Activated CD4-positive, alpha-beta T cell treated with anti-CD3 and anti-CD28 coated beads, Interleukin-2, amount 50 U/mL, for 16 hours (primary cell): ENCODE data around the gene CNST.
A peak's percentile ranks its signal among the peaks of the same experiment; 100 is the strongest.

ENCODE experiments used
- DNase-seq: peaks from one replicate; pipeline ENCODE4 v3.0.0-alpha.2; 2020

The CNST gene, protein sequence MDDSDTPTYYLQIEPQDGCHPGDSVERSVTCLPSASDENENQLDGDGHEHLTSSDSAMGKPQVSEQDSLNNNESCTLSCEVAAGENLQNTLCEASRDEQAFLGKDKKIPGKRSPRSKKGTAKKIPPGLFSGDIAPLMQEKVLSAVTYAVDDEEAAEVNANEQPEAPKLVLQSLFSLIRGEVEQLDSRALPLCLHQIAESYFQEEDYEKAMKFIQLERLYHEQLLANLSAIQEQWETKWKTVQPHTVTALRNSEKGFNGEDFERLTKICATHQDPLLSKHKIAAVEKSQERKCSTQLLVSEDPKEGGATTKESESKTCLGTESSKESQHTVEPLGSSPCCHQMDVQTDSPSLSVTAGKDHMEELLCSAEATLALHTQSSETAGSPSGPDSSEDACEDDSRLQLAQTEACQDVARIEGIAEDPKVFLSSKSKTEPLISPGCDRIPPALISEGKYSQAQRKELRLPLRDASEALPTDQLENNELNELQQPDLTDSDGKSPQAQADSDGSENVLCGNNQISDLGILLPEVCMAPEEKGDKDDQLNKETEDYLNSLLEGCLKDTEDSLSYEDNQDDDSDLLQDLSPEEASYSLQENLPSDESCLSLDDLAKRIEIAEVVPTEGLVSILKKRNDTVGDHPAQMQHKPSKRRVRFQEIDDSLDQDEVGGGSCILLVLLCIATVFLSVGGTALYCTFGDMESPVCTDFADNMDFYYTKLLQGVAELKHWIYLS

DNA sequence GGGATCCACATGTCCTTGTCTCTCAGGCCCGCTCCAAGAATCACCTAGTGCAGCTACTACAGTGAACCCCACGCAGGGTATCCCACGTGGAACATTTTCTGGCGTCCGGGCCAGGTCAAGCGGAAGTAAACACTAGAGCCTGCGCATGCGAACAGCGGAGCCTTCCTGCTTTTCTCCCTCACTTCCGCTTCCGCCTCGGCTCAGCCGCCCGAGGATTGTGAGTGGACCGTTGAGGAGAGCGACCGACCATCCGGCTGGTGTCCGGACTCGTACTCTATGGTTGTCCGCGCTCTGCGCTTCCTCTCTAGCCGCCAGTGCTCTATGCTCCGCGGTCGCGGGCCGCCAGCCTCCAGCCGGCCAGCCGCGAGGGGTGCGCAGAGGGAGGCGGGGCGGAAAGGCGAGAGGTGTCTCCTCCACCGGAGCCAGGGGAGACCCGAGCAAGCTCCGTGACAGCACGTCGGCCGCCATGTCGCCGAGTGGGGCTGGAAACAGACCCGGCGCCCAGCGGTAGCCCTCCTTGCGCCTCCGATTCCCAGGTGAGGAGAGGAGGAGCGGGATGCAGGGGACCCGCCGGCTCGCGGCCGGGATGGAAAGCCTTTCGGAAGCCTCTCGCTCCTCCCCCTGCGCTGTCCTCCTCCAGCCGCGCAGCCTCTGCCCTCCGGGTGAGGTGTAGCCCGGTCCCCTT is at the start of gene CNST, which contains the start of gene TFB2M:
TSS of gene CNST (plus strand) at position 329 of the 685 bp plus-strand sequence. CDS start 25,107 bp downstream, outside the sequence.
TSS of gene TFB2M (minus strand) at position 134 of the 685 bp plus-strand sequence. CDS start at position 11, 123 bp downstream.
- peak; percentile 99 for DNase-seq

DNA sequence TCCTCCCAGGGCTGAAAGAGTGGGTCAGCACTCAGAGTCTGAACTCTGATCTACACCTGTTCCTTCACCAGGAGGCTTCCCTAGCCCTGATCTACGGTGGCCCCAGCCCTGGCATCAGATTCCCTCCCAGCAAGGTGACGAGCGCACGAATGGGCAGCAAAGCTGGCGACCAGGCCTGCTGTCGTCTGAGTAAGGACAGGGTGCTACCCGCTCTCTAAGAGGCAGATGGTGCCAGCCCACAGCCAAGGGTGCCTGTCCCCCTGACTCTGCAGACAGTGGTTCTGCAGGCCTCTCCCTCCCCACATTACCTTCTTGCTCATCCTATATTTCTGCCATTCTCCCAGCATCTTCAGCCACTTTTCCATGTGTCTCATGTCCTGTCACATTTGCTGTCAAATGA is 48.9 kb upstream of the CNST start:
- no peak for DNase-seq

DNA sequence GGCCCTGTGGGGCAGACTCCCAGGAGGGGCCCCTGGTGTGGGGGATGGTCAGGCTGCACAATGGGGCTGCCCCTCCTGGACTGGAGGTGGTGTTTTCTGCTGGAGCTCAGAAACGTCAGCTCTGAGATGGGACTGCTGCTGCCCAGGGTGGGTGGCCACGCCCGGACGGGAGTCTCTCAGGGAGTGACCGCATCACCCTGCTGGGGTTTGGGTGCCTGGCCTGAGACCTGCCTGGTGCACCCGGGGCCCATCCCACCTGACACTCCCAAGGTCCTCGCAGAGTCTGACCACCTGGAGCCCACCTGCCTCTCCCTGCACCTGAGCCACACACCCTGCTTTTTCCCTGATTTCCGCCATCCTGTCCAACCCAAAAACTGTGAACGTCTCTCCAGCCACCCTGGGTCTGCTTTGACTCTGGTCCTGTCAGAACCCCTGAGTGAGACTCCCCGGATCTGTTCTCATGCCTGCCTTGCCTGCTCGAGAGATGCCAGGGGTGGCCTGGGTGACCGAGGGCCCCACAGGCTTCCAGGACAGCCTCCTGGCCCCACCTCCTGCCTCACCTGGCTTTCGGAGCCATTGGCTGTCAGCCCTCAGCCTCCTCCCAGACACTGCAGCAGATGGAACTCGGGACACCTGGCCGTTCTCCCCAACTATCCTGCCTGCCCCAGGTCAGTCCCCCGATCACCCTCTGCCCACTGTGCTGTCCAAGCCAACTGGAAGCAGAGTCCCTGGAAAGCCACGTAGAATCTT is 47.6 kb upstream of the CNST start:
- DNase-seq = no peak

DNA sequence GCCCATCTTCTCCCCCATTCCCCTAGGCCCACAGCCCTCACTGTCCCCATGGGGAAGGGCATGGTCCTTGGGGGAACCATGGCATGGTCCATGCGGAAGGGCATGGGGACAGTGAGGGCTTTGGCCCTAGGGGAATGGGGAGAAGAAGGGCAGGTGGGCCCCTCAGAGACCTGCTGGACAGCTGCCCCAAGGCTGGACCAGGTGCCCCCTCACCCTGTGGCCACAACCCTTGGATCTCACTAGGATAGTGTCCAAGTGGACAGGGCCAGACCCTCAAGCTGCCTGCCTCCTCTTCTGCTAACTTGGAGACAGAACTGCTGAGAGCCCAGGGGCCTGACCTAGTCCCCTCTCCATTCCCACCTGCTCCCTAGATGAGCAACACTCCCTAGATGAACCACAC is 46.7 kb upstream of the CNST start:
- no peak for DNase-seq

DNA sequence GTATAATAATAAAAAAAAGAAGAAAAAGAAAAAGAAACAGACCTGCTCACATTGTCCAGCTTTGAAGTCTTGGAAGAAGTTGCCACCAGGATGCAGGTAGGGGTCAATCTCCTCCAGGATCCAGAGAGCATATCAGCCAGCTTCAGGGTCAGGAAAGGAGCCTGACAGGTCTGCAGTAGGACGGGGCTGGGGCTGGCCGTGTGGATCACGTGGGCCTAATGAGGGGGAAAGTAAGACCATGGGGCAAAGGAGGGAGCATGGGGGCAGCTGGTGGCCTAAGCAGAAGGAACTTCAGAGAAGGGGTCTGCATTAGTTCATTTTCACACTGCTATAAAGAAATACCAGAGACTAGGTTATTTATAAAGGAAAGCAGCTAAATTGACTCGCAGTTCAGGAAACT is 39.9 kb upstream of the CNST start:
- DNase-seq = no peak

DNA sequence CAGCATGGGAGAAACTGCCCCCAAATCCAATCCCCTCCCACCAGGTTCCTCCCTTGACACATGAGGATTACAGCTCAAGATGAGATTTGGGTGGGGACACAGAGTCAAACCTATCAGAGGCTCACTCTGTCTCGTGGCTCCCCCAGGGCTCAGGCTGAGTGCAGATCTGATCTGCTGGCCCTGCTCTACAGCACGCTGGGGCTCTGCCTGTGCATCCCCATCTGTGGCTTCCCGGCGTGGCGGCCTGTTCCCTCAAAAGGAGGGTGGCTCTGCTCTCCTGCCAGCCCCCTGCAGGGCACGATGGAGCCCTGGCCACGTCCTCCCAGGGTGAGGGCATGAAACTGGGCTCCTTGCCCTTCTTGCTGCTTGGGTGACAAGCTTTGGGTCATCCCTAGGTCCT is 39.3 kb upstream of the CNST start:
- DNase-seq = no peak

DNA sequence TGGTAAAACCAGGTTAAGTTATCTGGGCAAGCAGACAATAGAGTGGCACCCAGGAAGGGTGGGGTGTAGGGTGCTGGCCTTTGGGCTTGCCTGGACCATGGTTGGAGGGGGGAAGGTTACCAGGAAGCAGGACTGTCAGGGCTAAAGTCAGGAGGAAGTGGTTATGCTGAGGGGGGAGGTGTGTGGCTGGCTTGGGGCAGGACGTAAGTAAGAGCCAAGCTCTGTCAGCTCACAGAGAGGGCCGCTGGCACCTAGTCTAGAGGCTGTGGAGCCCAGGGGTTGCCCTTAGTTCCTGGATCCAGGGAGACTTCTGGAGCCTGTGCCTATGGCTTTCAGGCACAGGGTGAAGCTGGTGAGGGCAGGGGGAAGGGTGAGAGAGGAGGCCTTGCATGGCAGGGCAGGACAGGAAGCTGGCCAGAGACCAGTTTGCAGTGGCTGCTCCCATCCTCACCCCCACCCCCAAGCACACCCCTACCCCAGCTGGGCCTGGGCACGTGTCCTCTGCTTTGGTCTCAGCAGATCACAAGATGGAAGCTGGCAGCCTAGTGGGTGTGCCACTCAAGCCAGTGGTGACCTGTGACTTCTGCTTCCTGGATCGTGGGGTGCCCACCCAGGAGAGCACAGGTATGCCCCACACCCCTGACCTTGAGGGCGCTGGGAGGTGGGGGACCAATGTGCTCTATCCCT is 38.7 kb upstream of the CNST start:
- DNase-seq = no peak

DNA sequence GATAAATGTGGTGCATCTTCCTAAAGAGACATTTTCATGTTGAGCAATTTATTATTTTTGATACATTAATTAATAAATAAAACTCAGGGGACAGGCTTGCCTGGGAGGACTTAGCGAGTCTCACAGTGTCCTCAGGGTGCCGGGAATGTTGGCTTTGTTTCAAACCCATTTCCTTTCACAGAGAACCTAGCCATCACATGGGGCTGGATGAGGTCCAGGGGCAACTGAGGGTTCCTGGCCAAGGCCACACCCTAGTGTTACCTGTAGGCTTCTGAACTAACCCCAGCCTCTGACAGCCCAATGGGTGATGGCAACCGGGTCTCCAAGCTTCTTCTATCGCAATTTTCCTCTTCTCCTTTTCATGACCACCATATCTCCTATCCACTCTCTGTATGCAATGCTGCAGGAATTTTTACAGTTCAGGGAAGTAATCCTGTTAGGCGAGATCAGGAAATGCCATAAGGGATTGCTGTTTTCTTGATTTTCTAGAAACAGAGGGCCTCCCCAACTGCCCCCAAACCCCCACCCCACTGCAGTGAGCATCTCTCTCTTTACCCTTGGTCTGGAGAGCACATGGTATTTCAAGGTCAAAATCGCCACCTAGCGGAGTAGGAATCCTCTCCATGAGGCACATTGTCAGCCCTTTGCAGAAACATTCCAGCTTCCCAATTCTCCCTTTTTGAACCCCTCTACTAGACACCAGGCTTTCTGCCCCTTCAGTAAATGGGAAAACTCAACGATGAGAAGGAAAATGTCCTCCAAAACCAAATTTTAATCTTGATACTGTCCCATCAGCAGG is 37.1 kb upstream of the CNST start:
- DNase-seq = no peak

DNA sequence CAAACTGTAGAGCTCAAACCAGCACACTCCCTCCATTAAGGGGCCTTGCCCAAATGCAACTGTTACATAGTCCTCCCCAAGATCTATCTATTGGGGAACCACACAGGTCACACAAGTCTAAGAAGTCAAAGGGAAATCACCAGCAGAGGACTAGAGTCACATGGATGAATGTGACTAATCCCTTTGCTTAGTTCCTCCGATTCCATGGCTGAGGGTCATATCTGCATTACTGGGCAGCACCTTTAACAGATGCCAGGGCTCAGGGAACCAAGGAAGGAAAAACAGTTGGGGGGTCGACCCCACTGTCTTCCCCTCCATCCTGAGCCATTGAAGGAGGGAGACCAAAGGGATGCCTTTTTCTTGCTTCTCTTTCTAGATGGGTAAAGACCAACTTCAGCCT is 35.8 kb upstream of the CNST start:
- no peak for DNase-seq

DNA sequence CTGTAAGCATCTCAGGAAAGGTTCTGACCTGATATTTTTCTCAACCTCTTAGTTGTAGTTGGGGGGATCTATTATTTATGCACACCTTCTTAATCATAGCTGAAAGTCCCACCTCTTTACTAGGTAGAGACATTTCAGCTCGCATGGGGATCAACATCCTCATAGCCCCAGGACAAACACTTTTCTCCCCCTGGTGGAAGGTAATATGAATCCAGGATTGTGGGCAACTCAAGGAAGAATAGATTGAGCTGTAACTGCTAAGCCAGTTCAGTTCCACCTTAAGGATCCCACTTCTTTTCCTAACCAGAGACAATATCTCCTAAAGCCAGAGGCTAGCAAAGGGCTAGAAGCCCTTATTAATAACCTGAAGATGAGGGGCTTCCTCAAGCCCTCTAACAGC is 33.7 kb upstream of the CNST start:
- DNase-seq = no peak

DNA sequence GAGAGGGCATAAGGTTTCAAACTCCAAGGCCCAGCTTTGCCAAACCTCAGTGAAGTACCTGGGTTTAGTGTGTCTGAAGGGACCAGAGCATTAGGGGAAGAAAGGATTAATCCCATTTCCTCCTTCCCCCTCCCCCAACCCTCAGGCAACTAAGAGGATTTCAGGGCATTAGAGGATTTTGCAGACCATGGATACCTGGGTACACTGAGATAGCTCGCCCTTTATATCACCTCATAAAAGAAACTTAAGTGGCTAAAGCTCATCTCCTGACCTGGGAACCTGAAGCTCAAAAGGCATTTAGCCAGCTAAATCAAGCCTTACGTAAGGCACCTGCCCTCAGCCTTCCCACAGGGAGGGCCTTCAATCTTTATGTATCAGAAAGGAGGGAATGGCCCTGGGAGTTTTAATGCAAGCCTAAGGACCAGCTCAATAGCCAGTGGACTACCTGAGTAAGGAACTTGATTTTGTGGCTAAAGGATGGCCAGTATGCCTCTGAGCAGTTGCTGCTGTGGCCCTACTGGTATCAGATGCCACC is 32.8 kb upstream of the CNST start:
- DNase-seq = no peak

DNA sequence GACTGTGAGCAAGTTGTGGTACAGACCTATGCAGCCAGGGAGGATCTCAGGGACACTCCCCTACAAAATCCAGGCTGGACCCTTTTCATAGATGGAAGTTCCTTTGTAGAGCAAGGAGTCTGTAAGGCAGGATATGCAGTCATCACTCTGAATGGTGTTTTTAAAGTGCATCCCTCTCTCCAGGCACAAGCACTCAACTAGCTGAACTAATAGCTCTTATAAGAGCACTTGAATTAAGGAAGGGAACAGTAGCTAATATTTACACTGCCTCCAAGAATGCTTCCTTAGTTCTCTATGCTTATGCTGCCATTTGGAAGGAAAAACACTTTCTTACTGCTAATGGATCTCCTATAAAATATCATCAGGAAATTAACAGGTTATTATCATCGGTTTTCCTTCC is 32.1 kb upstream of the CNST start:
- no peak for DNase-seq

DNA sequence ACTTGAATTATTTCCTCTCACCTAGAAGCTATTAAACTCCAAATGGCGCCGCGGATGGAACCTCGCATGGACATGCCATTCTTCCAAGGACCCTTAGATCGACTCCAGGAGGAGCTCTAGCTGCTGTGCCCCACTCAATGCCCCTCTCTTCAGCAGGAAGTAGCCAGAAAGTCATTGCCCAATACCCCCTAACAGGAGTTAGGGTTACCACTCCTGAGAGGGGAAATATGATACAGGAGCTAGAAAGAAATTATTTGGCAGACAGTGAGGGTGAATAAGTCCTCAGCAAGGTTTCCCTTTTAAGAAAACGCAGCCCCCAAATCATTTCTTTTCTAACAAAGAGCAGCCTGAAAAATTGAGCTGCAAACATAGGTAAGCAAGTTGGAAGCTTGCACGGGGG is 28.8 kb upstream of the CNST start:
- DNase-seq = no peak

DNA sequence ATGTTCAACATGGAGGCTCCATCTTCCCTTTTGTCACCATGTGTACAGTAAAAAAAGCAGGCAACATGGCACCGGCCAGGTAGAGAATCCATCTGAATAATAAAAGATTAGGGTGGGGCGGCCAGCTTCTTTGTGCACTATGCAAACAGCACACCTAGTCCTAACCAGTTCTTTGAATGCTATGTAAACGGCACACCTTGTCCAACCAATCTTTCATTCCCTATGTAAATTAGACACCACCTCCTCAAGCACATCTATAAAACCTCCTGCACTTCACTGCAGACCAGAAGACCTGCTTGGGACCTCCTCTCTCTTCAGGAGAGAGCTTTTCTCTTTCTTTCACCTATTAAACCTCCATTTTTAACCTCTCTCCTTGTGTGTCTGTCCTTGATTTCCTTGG is 28.4 kb upstream of the CNST start:
- DNase-seq = no peak

DNA sequence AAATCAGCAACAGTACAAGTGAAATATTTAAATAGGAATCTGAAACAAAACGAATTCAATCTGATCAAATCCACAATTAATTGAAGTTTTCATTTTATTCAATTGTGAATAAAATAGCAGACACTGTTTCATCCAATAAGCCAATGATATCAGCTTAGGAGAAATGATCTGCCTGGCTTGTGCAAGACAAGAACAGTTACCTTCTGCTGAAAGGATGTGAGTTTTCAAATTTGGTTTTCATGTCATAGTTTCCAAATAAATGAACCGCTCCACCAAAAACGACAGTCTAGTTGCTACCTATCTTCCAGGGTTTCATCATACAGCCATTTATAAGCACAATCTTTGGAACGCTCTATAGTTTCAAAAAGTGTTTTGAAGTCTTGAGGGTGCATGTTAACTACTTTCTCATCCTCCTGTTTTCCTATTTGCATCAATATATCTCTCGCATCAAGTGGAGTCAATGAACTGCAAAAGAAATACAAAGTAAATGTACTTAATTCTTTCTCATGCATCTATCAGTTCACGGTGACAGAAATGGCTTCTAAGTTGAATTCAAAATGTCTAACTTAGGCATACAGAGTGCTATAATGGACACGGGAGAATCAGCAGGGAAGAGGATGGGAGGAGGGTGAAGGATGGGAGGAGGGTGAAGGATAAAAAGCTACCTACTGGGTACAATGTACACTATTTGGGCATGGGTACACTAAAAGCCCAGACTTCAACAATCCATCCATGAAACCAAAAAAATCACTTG is 25.3 kb upstream of the CNST start:
- no peak for DNase-seq

DNA sequence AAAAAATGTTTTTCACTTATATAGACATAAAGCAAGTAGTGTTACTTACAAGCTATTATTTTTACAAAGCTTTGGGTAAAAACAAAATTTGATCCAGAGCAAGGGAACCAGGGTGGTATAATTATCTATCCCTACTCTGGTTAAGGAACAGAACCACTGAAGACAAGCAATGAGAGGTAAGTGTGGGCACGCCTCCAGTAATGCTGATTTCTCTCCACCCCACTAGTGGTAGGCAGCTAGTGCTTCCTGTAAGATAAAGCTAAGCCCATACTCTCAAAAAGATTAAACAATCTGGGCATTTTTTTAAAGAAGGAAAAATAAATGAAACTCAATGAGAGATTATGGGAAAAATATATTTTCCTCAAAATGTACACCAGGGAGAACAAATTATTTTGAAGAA is 22.3 kb upstream of the CNST start:
- DNase-seq = no peak

DNA sequence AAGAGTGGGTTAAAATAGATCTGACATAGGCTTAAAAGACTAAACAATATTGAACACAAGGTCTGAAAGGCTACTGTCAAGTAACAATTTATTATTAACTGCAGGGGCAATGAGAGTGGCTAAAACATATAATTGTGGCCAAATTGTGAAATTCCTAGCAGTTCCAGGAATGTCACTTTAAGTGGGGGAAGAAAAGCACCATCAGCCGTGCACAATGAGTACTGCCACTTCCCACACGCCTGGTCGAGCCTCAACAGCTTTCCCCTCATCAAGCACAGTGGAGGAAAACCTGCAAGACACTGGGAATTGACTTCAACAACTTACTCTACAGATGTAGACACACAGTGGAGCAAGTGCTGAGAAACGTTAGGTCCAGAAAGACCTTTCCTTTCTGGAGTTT is 16.6 kb upstream of the CNST start:
- DNase-seq = no peak

DNA sequence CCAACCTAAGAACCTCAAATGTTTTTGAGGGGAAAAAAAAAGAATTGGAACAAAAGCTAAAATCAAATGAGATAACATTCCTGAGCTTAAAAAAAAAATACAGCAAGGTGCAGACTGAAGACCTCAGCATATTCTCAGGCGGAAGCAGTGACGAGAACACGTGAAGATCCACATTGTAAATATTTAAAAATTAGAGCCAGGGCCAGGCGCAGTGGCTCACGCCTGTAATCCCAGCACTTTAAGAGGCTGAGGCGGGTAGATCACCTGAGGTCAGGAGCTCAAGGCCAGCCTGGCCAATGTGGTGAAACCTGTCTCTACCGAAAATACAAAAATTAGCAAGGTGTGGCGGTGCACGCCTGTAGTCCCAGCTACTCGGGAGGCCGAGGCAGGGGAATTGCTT is 15.9 kb upstream of the CNST start:
- DNase-seq = no peak

DNA sequence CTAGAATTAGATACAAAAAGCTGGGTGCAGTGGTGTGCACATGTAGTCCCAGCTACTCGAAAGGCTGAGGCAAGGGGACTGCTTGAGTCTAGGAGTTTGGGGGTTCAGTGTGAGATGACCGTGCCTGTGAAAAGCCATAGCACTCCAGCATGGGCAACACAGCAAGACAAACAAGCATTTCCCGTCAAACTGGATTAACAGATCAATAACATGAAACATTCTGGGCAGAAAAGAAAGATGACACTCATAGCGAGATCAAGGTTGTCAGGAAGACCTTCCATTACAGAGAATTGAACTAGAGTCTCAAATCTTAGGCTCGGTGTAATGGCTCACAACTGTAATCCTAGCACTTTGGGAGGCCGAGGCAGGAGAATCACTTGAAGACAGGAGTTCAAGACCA is 14.1 kb upstream of the CNST start:
- no peak for DNase-seq

DNA sequence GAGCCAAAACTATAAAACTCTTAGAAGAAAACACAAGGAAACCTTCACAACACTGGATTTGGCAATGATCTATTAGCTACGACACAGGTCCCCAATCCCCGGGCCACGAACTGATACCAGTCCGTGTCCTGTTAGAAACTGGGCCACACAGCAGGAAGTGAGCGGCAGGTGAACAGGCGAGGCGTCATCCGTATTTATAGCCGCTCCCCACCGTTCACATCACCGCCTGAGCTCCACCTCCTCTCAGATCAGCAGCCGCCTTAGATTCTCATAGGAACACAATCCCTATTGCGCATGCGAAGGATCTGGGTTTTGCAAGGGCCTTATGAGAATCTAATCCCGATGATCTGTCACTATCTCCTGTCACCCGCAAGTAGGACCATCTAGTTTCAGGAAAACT is 12.1 kb upstream of the CNST start:
- no peak for DNase-seq

DNA sequence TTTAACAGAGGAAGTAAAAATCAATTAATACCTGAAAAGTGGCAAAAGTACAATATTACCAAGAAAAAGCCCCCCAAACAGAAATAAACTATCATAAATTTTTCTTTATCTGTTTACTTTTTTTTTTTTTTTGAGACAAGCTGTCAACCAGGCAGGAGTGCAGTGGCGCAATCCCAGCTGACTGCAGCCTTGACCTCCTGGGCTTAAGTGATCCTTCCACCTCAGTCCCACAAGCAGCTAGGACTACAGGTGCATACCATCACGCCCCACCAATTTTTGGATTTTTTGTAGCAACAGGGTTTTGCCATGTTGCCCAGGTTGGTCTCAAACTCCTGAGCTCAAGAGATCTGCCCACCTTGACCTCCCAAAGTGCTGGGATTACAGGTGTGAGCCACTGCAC is 8.2 kb upstream of the CNST start:
- no peak for DNase-seq
